ENCODE data around the gene HPGD.

Gene HPGD

DNA sequence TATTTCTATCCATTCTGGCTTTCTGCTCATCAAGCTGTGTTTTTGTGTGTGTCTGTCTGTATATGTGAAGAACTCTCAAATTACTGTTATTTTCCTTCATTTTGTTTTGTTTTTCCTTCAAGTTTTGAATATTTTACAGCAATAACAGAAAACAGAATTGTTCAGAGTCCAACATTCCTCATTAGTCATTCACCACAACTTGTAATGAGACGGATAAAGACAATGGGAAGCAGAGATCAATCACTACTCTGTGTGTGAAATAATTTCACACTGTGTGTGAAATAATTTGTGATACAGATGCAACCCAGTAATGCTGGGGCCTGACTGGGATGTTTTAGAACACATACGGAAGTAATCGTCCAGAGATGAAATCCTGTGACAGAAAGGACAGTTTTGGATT, 55.2 kb downstream of the HPGD start:
- DNase-seq, result no peak

DNA sequence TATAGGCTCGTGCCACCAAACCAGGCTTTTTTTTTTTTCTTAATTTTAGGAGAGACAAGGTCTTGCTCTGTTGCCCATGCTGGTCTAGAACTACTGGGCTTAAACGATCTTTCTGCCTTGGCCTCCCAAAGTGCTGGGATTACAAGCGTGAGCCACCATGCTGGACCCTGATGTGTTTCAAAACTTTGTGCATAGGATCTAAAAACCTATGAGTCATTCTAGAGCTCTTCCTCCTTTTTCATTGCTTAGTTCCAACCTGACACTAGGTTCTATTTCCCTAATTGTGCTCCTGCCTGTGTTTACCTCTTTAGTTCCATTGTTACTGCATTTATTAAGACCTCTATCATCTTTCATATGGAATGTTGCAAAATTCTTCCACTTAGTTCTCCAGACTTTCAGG, 57.3 kb downstream of the HPGD start:
- DNase-seq, result no peak

DNA sequence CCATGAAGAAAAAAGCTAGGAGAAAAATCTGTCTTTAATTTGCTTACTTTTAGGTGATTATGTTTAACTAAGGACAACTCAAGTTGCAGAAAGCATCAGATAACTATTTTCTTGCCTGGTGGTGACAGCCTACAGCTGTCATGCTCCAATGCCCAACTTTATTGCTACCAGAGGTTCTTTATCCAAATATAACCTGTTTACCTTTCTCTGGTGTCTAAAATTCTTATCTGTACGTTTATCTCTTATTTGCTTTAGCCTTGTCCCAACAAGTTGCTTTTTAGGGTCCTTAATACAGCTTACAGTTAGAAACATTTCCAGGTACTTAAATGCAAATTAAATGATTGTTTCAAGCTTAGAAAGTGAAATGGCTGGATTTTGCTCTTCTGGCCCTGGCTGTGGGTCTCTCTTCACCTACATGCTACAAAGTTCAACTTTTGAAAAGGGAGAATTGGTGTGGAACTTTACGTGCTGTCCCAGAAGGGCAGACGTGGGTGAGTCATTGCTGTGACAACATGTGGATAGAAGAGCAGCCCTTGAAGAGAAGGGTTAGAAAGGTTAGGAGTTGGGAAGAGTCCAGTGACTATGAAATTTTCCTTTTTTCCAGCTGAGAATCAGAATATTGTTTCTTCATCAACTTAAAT, 60.7 kb downstream of the HPGD start:
- no peak for DNase-seq

DNA sequence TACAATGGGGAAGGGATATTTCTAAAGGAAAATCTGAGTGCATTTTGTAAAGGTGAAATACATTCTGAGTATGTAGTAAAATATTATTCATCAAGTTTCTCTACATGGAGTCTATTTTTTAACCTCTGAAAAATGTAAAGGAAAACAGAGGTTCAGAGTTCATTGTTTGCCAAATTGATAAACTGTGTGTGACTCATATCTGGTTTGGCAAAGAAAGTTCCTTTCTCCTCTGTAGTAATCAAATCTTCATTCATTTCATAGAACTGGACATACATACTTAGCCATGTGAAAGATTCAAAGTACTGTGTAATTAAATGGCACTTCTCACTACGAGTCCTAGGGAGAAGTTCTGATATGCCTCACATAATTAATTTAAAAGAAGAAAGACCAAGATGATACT, 61.6 kb downstream of the HPGD start:
- DNase-seq, result no peak

DNA sequence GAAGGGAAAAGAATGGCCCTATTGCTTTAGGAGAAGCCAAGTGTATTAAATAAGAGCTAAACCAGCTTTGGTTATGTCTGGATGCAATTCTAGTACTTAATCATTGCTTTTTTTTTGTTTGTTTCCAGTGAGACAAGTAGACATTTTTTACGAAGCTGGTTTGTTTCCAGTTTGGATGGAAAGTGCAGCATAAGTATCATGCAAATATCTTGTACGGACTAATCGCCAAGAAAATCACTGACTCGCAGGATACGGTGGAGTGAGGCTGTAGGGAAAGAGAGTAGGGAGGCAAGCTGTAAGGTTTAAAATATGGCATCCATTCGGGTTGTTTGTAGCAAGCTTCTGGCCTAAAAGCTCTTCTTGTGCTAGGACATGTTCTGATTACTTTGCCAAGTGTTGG, 64.8 kb downstream of the HPGD start:
- no peak for DNase-seq

DNA sequence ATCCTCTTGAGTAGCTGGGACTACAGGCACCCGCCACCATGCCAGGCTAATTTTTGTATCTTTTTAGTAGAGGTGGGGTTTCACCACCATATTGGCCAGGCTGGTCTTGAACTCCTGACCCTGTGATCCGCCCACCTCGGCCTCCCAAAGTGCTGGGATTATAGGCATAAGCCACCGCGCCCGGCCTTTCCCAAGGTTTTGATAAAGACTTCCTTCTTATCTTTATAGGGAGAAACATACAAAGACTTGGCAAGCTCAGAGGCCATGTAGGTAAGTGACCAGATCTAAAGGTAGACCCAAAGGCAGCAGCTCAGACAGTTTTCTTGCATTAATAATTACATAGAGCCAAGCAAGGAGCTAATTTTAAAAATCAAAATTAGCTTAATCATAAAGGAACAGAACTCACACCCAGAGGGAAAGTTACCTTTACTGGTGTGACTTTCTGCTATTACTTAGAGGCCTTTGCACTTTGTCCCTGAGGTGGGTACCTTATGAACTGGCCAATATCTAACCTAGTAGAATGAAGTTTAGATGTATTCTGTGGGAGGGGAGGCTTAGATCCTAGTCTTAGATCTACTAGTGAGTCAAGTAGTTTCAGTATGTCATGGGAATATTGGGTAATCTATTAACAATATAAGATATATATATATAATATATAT, 67.3 kb downstream of the HPGD start:
- no peak for DNase-seq

DNA sequence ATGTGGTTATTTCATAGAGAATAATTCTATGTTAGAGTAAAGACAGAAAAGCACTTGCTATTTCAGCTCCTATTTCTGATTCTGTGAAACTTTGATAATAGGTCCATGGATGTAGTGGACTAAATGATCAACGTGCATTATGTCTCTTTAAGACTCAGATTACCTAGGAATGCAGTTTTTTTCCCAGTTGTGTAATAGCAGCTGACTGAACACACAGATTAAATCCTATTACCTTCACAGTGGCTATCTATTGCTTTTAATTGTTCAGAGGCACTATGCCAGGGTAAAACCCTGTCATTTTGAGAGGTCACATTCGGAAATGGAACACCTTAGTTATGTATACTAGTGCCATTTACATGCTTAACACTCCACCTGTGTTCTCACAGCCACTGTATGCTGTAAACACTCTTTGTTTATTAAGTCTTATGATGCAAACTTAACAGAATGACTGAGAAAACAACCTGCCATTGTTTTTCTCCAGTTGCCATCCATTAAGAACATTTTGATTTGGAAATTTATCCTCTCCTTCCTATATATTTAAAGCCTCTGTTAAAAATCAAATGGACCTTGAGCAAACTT, 70.5 kb downstream of the HPGD start:
- DNase-seq, result no peak

DNA sequence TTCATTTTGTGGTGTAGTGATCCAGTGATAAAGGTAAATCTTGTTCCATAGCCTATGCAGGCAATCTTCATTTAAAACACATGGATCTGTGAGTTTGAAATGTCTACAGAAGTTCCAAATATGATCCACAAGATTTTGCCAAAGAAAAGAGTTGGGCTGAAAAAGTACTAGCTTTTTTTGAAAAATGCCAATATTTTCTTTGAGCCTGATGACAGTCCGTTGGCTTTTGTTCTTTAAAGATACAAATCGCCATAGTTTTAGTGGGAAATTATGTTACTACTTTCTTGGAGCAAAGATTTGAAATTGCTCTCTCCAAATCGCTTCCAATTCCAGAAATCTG, 71.5 kb downstream of the HPGD start:
- DNase-seq, result no peak

DNA sequence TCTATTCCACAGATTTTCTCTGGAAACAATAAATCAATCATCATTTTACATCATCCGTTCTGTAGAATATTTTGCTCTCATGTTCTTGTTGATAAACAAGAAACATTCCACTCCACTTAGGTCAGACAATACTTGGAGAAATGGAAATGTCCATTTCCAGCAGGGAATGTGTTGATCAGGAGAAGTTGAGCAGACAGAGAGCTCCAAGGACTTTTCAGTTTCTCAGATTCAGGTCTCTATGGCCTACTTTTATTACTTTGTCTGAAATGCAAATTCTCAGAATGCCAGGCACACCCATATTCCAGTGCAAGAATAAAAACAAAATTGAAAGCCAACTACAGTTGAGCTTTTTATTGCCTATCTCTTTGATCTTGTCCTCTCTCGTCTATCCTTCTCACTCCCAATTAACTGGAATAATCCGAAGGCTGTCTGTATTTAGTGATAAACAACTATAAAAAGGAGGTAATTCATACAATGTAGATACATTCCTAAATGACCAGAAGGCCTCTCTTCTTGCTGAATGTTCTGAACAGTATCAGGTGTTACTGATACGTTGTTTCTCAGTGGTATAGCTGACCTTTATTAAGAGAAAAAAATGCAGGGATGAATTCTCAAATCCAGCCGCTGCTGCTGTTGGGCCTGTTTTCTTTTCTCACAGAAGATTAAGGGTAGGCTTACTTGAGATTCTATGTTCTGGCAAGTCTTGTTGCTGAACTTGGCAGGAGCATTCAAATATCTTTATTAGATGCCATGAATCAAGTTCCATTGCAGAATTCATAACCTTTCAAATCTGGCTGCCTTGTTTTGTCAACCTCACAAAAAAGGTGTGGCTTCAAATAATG, 72.1 kb downstream of the HPGD start:
- DNase-seq, result no peak

DNA sequence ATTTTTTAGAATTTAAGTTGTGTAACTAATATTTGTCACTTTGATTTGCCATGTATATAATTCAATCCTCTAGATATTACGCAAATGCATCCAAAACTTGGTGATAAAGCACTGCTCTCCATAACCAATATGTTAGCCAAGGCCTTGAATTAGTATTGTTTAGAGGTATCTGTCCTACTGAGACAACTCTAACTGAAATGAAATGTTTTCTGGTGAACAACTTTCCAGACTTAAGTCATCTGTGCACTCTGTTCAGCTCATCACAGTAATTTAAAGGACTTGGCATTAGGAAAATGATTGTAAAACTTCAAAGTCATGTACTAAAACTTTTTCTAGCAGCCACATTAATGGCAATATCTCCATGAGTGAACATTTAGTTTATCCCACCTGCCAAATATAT, 73.1 kb downstream of the HPGD start:
- no peak for DNase-seq

DNA sequence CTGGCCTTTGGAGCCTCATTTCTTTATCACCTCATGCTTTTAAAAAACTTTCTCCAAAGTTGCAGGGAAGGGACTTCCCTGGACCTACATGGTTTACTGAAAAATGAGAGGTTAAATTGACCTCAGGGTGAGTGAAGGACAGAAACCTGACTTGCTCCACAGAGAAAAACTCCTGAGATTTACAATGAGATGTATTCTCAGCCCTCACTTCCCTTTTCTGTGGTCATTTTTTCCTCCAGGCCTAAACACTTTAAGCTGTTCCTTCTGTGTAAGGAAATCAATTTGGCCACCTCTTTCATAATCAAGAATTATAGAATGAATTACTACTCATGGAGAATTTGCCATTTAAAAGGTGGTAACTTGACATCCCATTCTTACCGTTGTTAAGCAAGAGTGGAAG, 77.9 kb downstream of the HPGD start:
- DNase-seq, result no peak
